Fibroblast of lung (primary cell): ENCODE data around the gene COG5.

Experiments used
- CTCF ChIP-seq, 2 donors: IDR thresholded peaks in 1 of 2; conservative IDR thresholded peaks in 1 of 2; 1 replicate in 1 of 2; 2 replicates in 1 of 2; pipeline ENCODE4 v1.5.1; 2011 to 2012; ENCODE audit warnings: low read length in 2 of 2, control low read depth in 1 of 2, inconsistent platforms in 1 of 2, low read depth in 1 of 2, mild to moderate bottlenecking in 1 of 2
- EZH2 ChIP-seq: IDR thresholded peaks from 2 replicates; pipeline ENCODE4 v1.5.1; 2012; ENCODE audit warnings: low read length, control low read depth, mild to moderate bottlenecking; ENCODE audit errors: missing control alignments

GRCh38 chr7:107563775-107564552, at the start of gene COG5, which contains the start of gene DUS4L:
- TF ChIP-seq CTCF (conservative IDR thresholded peaks at IDR 0.05 in 1 of 2, IDR thresholded peaks at IDR 0.05 in 1 of 2; ENCODE audit: low read depth in 1 of 2, low read length in 2 of 2) (no peak), EZH2 (no peak)
